HG03139 (cell line): Measurements from ENCODE around the gene MYH9.

Source experiments
- ATAC-seq: cut with Tn5 transposase; IDR thresholded peaks from one replicate; pipeline ENCODE4 v1.9.1; 2021; ENCODE audit not compliant: unreplicated experiment

MYH9 gene

DNA sequence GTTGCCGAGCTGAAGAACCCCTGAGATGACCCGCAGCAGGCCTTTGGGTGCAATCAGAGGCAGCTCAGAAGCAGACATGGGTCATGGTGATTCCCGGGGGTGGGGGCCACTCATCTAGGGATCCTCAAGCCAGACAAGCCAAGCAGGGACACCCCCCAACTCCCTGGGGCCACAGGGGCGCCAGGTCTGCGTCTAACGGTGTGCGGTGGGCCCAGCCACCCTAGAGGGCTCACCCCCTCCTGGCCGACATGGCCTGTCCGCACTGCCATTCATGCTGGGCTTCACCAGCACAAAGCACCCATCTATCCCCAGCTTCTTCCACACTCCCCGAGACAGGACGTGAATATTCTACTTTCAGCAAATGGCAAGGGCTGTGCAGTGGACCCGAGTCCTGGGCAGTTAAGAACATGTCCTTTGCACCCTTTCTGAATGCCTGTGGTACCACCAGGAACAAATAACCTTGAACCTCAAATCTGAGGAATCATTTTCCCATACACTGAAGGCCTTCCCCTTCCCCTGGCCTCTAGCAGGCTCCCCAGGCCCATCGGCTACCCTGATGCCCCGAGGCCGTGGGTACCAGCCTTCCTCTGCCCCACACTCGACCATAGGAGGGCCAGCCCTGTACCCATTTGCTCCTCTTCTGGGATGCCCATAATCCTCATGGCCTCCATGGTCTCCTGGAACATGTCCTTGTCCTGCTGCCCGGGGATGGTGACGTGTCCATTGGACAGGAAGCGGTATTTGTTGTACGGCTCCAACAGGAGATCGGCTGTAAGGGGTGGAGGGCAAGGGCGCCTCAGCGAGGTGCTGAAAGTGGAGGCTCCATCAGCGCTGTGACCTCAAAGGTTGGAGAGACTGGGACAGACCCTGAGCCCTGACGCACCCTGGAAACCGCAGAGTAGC, 67.9 kb downstream of the MYH9 start:
- no peak for ATAC-seq

DNA sequence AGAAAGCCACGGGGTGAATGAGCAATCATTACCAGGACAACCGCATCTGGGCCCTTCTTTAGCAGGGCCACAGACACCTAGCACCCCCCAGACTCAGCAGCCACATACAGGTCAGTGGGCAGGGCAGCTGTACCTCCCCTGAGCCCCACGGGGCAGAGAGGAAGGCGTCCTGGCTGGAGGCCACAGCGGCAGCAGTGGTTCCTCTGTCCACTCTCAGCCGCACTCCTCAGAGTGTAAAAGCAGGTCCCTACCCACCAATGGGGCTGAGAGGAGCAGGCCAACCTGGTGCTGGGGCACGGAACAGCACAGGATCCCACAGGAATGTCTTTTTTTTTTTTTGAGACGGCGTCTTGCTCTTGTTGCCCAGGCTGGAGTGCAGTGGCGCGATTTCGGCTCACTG, 69.3 kb downstream of the MYH9 start:
- no peak for ATAC-seq

DNA sequence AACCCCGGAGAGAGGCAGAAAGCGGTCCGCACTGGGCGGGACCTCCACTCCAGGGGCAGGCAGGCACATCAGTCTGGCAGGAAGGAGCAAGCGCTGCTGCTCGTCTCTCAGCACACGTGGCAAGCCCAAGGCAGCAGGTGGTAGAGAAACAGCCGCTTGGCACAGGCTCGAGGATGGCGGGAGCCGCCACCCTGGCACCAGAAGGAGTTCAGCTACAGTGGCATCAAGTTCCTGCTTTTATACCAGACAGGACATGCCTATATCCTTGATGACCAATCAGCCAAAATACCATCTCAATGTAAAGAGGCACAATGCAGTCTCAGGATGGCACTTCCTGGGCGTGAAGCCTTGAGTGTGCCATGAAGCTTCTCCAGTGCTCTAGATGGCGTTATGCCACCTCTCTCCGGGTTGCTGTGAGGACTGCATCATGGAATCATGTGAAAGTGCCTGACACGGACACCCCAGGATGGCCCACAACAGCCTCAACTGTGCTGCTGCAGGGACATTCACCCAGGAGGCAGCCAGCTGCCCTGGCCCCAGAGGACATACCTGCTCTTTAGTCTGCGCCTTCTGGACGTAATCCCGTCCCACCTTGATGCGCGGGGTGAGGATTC, 70.0 kb downstream of the MYH9 start:
- no peak for ATAC-seq

DNA sequence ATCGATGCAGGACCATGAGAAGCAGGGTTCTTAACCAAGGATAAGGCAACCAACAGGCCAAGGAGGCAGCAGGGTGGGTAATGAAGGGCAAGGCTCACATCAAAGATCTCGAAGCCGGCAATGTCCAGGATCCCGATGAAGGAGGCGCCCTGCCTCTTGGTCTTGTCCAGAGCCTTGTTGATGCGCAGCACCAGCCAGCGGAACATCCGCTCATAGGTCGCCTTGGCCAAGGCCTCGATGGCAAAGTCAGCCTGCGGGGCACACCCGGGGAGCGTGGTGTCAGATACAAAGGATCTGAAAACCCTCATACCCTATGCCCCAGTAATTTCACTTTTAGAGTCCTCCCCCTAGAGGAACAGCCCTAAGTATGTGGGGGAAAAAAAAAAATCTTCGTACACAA, 71.3 kb downstream of the MYH9 start:
- no peak for ATAC-seq

DNA sequence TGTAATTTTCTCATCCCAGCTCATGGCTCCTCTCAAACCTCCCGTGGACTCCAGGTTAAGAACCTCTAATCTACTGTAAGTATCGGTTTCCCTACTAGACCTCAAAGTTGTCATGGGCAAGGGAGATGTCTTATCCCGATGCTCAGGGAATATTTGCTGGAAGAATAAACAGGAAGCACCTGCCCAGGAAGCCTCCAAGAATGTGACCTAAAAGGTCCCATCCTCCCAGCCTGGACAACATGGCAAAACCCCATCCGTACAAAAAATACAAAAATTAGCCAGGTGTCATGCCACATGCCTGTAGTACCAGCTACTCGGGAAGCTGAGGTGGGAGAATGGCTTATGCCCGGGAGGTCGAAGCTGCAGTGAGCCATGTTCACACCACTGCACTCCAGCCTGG, 72.4 kb downstream of the MYH9 start:
- ATAC-seq: no peak

DNA sequence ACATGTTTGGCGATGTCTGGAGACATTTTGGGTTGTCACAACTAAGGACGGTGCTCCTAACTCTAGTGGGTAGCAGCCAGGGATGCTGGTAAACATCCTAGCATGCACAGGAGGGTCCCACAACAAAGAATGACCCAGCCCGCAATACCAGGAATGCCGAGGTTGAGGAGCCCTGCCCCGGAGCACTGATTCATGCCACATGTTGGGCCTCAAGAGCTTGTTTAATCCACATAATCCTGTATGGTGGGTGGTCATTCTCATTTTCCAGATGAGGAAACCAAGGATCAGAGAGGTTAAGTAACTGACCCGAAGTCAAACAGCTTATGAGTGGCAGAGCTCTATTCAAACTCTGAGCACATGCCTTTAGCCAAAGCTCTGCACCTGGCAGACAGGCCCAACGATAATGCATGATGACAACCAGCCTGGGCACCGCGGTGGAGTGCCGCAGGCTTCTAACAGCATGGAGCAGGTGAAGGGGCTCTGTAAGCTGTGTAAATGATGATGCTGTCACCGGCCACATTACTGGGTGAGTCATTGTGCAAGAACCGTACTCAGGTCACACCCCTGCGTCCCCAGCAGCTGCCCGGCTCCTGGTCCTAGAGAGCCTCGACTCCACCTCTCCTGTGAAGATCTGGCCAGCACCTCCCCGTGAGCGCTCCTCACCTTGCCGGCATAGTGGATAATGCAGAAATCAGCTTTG, 76.2 kb downstream of the MYH9 start:
- ATAC-seq: no peak

DNA sequence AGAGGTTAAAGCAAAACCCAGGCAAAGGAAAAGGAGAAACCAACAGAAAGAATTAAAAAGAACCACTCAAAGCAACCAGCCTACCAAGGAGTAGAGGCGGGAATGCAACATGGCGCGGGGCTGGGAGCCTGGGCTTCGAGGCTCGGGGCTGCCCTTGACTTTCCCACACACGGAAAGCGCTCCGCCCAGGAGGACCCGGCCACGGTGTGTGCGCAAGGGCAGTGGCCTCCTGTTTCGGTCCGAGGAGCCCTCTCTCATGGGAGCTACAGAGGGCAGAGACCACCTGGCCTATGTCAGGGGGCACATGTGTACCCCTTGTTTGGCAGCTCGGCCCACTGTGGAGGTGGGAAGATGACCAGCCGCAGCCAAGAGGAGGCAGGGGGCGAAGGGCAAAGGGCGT, 78.9 kb downstream of the MYH9 start:
- no peak for ATAC-seq

DNA sequence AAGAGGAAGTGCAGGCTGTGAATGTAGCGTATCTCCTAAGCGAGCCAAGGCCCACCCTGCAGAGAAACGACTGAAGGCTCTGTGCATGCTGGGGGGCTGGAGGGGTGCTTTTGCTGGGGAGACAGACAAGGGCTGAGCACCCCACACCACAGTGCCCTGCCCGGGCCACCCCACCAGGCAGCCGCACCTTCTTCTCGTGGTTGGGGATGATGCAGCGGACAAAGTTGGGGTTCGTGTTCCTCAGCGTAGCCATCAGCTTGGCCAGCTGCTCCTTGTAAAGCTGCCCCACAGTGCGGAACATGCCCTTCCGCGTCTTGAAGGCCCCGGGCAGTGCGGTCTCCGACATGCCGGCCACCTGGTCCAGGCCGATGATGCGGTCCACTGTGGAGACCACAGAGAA, 81.5 kb downstream of the MYH9 start:
- ATAC-seq: no peak

DNA sequence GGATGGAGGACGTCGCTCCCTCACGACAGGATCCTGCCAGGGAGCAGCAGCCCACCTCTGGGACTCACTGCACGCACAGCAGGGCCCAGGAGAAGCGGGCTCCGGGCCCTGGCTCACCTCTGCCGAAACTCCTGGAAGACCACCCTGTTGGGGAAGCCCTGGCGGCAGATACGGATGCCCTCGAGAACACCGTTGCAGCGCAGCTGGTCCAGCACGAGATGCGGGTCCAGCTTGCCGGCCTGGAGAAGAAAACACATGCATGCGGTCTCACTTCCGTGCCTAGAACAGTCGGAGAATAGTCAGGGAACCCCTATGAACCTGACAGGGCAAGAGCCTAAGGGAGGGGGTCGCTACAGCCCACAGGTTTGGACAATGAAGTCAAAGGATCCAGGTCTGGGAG, 82.0 kb downstream of the MYH9 start:
- no peak for ATAC-seq

DNA sequence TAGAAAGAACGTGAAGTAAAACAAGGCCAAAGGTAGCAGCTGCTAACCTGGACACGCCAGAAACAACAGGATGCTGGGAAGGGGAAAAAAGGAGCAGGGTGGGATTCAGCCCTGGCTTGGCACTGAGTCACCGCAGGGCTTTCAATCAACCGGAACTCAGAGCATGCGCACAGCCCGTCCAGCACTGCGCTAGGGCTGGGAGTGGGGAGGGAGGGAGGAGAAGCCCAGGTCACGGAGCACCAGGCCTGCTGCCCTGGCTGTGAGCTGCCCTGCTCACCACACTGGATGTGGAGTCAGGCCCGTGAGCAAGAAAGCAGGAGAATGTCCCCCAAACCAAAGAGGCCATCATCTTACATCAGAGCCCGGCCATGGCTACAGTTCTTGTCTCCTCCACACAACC, 83.3 kb downstream of the MYH9 start:
- no peak for ATAC-seq

DNA sequence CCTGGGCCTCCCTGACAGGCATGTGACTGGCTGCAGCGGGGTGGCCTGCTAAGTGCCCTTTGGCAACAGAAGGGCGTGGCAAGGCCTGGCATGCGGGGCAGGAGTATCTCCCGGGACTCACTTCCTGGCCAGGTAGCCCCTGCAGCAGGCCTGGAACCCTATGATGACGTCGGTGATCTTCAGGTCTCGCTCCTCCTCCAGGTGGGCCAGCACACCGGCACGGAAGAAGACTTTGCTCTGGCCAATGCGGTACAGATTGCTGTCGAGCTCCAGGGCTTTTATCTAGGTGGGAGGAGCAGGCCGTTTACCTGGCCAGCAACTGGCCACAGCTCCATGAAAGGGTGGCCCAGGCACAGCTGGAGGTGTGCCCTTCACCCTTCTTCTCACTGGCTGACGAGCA, 83.9 kb downstream of the MYH9 start:
- no peak for ATAC-seq

DNA sequence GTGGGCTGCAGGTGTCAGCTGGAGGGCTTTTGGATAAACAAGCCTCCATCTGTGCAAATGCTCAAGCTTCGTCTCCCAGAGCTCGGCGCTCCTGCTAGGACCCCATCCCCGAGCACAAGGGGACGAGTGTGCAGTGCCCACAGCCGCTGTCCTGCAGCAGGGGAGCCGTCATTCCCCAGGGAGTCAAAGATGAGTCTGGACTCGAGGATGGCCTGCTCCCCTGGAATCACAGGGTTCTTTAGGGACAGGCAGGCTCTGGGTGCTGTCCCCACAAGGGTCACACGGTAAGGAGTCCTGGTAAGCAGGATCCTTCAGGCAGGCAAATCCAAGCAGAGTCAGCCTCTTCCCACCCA, 84.7 kb downstream of the MYH9 start:
- no peak for ATAC-seq

DNA sequence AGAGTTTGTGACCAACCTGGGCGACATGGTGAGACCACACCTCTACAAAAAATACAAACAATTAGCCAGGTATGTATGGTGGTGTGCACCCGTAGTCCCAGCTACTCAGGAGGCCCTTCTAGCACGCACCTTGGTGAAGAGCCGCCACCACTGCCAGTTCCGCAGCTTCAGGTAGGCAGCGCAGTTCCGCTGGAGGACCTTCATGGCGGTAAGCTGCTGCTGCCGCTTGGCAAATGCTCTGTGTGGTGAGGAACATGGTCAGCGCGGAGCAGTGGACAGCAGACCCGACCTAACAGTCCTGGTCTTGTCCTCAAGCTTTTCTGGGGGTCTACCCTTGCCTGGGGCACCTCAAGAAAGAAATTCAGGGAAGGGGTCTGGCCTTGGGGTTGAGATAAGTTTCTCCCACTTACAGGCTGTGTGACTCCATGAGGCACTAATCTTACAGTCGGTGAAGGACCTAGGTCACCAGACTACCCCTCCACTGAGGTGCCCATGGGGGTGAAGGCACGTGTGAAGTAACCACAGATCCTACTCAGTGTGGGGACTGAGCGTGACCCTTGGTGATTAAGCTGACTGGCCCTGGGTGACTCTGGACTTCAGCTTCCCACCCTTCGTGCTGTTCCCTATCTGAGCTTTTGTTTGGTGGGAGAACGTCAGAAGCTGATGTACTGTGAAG, 85.2 kb downstream of the MYH9 start:
- no peak for ATAC-seq

DNA sequence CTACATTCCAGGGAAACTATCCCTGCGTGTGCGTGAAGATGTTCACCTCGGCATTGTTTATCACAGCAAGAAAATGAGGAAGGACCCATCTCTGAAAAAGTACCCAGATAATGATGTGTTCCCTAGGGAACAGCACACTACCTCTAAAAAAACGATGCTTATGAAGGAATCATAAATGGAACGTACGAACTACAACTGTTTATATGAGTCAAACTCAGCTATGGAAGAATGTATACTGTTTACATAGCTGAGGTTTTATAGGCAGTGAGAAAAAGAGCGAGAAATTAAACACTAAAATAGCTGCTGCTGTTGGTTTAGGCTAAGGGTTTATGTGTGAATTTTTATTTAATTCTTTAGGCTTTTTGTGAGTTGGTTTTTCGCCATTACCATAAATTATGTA, 85.9 kb downstream of the MYH9 start:
- no peak for ATAC-seq

DNA sequence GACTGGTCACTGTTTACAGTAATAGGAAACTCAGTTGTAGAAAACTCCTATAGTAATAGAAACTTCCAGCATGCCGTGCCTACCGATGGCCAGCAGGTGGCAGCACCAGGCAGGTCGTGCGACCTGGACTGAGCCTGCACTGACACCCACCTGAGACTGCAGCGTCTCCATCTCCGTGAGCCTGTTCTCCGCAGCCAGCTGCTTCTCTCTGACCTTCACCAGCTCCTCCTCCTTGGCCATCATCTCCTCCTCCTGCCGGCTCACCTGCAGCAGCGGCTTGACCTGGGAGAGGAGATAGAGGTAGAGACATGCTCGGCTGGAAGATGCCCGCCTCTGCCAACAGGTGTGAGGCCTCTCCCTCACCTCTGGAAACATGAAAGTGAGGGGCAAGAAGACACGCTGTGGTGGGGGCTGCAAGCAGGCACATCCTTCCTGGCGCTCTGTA, 86.4 kb downstream of the MYH9 start:
- ATAC-seq: no peak

DNA sequence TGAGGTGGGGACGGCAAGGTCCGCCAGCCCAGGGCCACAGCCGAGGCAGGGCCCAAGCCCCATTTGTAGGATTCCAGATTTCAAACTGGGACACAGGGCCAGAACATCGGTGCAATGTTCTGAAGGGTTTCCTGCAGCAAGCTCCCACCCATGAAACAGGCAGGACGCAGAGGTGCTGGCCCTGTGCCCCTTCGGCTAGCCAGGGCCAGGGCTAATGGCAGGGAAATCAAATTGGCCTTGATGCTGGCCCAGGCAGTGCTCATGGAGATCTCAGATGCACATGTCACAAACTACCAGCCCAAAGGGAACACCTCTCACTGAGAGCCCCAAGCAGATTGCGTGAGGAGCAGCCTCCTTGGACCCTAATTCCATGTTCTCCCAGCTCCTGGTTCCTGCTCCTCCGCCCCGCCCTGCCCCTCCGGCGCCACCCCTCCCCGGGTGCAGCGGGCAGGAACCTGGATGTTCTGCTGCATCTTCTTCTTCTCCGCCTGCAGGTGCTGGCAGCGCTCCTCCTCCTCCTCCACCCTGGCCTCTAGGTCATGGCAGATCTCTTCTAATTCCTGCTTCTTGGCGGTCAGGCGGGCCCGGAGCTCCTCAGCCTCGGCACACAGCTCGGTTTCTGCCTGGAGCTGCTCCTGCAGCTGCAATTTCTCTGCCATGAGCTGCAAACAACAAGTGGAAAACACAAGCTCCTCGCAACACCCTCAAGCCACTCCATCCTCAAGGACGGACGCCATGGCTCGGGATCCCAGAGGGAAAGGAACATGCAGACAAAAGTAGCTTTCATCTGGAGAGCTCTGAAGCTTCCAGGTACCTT, 87.2 kb downstream of the MYH9 start:
- ATAC-seq: no peak

DNA sequence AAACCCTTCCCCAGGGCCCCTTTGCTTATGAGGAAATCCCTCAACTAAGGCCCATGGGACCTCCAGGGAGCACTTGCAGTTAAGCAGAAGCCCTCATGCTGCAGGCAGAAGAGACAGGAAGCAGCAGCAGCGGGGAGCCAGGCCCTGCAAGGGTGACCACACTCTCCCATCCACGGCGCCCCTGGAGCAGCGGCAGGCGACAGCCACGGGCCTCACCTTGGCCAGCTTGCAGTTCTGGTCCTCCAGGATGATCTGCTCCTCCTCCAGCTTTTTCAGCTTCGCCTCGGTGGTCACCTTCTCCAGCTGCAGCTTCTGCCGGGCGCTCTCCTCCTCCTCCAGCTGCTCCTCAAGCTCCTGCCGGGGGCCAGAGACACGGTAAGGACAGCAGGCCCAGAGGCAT, 87.9 kb downstream of the MYH9 start:
- no peak for ATAC-seq

DNA sequence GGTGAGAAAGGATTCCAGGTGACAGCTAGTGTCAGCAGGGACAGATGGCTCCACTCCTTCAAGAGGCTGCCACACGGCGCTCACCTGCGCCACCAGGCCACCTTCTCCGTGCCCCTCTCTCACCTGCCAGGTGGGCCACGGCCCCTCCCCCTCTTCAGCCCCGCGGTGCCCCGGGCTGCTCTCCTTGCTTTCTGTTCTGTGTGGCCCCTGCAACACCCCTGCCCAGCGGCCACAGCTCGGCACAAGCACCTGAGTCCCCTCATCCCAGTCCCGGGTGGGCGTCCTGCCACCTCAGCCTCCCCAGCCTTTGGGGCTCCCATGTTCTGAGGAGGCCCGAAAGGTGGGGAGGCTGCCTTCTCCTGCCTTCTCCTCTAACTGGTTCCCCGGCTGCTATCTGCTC, 88.5 kb downstream of the MYH9 start:
- ATAC-seq: no peak

DNA sequence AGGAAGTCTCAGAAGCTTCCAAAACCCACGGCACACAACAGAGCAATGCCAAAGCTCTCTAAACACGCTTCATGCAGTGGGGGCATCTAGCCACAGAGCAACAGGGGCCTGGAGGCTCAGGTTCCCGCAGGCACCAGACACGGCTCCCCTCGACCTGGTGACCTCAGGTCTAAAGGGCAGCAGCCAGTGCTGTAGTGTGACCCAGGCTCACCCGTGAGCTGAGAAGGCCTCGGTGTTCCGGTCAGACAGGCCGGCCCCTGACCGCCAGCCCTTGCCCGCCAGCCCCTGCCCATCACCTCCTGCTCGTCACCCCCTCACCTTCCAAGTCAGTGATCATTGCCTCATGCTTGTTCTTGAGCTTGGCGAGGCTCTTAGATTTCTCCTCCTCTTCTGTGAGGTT, 89.2 kb downstream of the MYH9 start:
- ATAC-seq: no peak

DNA sequence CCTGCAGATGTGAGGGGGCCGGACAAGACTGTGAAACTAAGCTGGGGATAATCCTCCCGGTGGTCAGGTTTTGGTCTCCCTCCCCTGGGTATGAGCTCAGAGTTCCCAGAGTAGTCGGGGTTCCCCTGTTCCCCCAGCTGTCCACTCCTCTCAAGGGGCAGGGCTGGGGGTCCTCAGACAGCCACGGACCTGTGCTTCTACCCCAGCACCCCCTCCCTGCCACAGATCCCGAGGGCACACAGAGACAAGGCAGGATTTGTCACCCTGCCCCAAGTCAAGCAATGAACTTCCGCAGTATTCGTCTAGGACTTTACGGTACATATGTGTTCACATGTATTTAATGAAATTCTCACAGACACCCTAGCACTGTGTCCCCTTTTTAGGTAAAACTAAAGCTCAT, 89.6 kb downstream of the MYH9 start:
- no peak for ATAC-seq

DNA sequence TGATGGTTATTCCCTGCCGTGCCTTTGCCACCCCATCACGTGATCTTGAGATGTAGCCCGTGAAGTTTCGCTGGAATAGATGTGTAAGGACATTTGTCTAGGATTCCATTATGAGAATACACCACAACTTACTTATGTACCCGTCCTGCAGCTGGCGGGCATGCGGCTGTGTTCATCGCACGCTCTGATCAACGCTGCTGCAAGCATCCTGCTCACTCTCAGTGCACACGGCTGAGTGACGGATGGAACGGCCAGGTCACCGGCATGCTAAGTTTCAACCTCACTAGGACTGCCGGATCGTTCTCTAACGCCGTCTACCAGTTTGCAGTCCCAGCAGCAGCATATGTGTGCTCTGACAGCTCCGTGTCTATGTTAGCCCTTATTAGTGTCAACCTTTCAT, 90.2 kb downstream of the MYH9 start:
- no peak for ATAC-seq
